Transverse colon (tissue), 4 donors: ENCODE data around the gene FERMT3.

Experiments
- EP300 ChIP-seq: sonication (generic); formaldehyde crosslinking; IDR thresholded peaks from one replicate; pipeline ENCODE4 v1.6.1; 2017; ENCODE audit warnings: antibody characterized with exemption, low read depth
- POLR2A ChIP-seq: fragments of 450-650 bp; IDR thresholded peaks from one replicate; pipeline ENCODE4 v1.6.1; 2016; ENCODE audit warnings: antibody characterized with exemption, mild to moderate bottlenecking, moderate library complexity
- POLR2AphosphoS5 ChIP-seq, 3 donors: sonication (generic); formaldehyde crosslinking; IDR thresholded peaks; one replicate each; pipeline ENCODE4 v1.6.1; 2016; ENCODE audit warnings: antibody characterized with exemption in 3 of 3
- TF ChIP-seq, protein P1 (sequence below), 5 experiments: fragments of 200-600 bp in 3 of 5; fragments of 450-650 bp in 2 of 5; sonication (generic) in 3 of 5; IDR thresholded peaks; 1 replicate in 2 of 5; 2 replicates in 3 of 5; pipeline ENCODE4 v1.5.1; 2016 to 2017; ENCODE audit warnings: antibody characterized with exemption in 5 of 5, inconsistent platforms in 3 of 5, mild to moderate bottlenecking in 2 of 5, moderate library complexity in 1 of 5

DNA sequence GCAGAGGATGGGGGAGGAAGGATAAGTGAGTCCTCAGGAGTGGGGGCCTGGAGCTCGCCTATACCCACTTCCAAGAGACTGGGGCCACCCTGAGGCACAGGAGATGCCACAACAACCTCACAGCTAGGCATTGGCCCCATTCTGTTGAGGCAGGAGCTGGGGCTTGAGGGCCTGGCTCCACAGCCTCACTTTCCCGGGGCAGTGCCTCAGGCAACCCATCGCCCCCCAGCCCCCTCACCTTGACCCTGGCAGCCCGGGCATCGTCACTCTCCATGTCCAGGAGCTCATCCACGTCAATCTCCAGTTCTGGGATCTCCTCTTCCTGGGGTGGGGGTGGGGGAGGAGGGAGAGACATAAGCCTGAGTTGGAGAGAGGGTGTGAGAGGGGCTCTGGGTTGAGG is 38.4 kb downstream of the FERMT3 start:
- TF ChIP-seq, protein P1, sequence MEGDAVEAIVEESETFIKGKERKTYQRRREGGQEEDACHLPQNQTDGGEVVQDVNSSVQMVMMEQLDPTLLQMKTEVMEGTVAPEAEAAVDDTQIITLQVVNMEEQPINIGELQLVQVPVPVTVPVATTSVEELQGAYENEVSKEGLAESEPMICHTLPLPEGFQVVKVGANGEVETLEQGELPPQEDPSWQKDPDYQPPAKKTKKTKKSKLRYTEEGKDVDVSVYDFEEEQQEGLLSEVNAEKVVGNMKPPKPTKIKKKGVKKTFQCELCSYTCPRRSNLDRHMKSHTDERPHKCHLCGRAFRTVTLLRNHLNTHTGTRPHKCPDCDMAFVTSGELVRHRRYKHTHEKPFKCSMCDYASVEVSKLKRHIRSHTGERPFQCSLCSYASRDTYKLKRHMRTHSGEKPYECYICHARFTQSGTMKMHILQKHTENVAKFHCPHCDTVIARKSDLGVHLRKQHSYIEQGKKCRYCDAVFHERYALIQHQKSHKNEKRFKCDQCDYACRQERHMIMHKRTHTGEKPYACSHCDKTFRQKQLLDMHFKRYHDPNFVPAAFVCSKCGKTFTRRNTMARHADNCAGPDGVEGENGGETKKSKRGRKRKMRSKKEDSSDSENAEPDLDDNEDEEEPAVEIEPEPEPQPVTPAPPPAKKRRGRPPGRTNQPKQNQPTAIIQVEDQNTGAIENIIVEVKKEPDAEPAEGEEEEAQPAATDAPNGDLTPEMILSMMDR (IDR thresholded peaks at IDR 0.05): no peak
- TF ChIP-seq POLR2A (no peak), EP300 (no peak), POLR2AphosphoS5 (IDR thresholded peaks at IDR 0.05) (no peak)
